Left ventricle myocardium inferior (tissue), 1 donor: Measurements from ENCODE around the gene NRXN3. TPM values are rescaled to one million over a fixed set of nuclear protein-coding genes. Genes with fewer than 3 reads are reported as not detected.

Experiments used
- DNase-seq: peaks from one replicate; pipeline ENCODE4 v3.0.0-alpha.2; 2020
- H3K27ac ChIP-seq: fragments of 200-600 bp; replicated peaks from 2 replicates; pipeline ENCODE4 v1.8.0; 2021
- H3K27me3 ChIP-seq: fragments of 200-600 bp; 2 replicates; pipeline ENCODE4 v1.8.0; 2021; ENCODE audit warnings: low read depth
- H3K36me3 ChIP-seq: fragments of 200-600 bp; 2 replicates; pipeline ENCODE4 v1.8.0; 2021
- H3K4me1 ChIP-seq: fragments of 200-600 bp; 2 replicates; pipeline ENCODE4 v1.8.0; 2021
- H3K4me3 ChIP-seq: fragments of 200-600 bp; 2 replicates; pipeline ENCODE4 v1.8.0; 2021; ENCODE audit warnings: mild to moderate bottlenecking, moderate library complexity
- H3K9me3 ChIP-seq: fragments of 200-600 bp; replicated peaks from 2 replicates; pipeline ENCODE4 v1.8.0; 2021
- CTCF ChIP-seq: fragments of 200-600 bp; IDR thresholded peaks from 2 replicates; pipeline ENCODE4 v1.8.0; 2021; ENCODE audit warnings: antibody characterized with exemption, mild to moderate bottlenecking, borderline replicate concordance
- intact Hi-C: fragments of 100-400 bp; cut with micrococcal nuclease; formaldehyde crosslinking; loops from one replicate; pipeline ENCODE4 v1.11.0; 2022
- total RNA-seq: library from RNA; stranded (reverse); fragmentation: NEBNext Ultra II Directional; extraction: Animal tissue kit (Norgen Biotek cat#: 25700); gene quantifications from one replicate; pipeline ENCODE4 v1.2.1, GENCODE V29; 2021
- donor health status: DM: no; HTN: yes; CAD: no; lungs with severe emphysema.

NRXN3 gene
- total RNA-seq, 1 donor from 2014 or later: 1.2 TPM

GRCh38 chr14:78130356-78130755 is 39.8 kb upstream of the NRXN3 start:
- no peaks in the 10 kb centered on the region for H3K36me3 ChIP-seq
- no peak overlapping the region for H3K4me3 ChIP-seq
- H3K4me1 ChIP-seq: no peaks in the 10 kb centered on the region
- H3K27me3 ChIP-seq: peaks cover 21% of the 10 kb centered on the region
- H3K9me3 ChIP-seq: no peaks in the 10 kb centered on the region
- no peak for TF ChIP-seq CTCF
- no peak for DNase-seq
- no peak overlapping the region for H3K27ac ChIP-seq
- intact Hi-C loops: no loop called here

GRCh38 chr14:78131201-78131600 is 39.0 kb upstream of the NRXN3 start:
- no peaks in the 10 kb centered on the region for H3K9me3 ChIP-seq
- peaks cover 13% of the 10 kb centered on the region for H3K27me3 ChIP-seq
- no peaks in the 10 kb centered on the region for H3K4me1 ChIP-seq
- H3K27ac ChIP-seq: no peak overlapping the region
- no peak for TF ChIP-seq CTCF
- intact Hi-C loops: no loop called here
- no peak overlapping the region for H3K4me3 ChIP-seq
- no peak for DNase-seq
- H3K36me3 ChIP-seq: no peaks in the 10 kb centered on the region

- no peak for DNase-seq
- peaks cover 8% of the 10 kb centered on the region for H3K27me3 ChIP-seq
- no peak overlapping the region for H3K4me3 ChIP-seq
- no peak for TF ChIP-seq CTCF
- intact Hi-C loops: no loop called here
- no peaks in the 10 kb centered on the region for H3K4me1 ChIP-seq
- H3K9me3 ChIP-seq: no peaks in the 10 kb centered on the region
- H3K36me3 ChIP-seq: no peaks in the 10 kb centered on the region
- H3K27ac ChIP-seq: no peak overlapping the region
Measured at GRCh38 chr14:78131616-78132015, 38.6 kb upstream of the NRXN3 start.

GRCh38 chr14:78135450-78135891 is 34.7 kb upstream of the NRXN3 start:
- Histone ChIP-seq H3K36me3 (no peaks in the 10 kb centered on the region), H3K27ac (no peak overlapping the region), H3K9me3 (no peaks in the 10 kb centered on the region), H3K27me3 (no peaks in the 10 kb centered on the region), H3K4me3 (no peak overlapping the region), H3K4me1 (no peaks in the 10 kb centered on the region)
- no peak for DNase-seq
- TF ChIP-seq CTCF: no peak
- intact Hi-C loops: no loop called here

GRCh38 chr14:78136695-78137094 is 33.5 kb upstream of the NRXN3 start:
- TF ChIP-seq CTCF: no peak
- Histone ChIP-seq H3K36me3 (no peaks in the 10 kb centered on the region), H3K4me3 (no peak overlapping the region), H3K27ac (no peak overlapping the region), H3K4me1 (no peaks in the 10 kb centered on the region), H3K9me3 (no peaks in the 10 kb centered on the region), H3K27me3 (peaks cover 9% of the 10 kb centered on the region)
- intact Hi-C loops: no loop called here
- DNase-seq: no peak

GRCh38 chr14:78141590-78141989 is 28.6 kb upstream of the NRXN3 start:
- Histone ChIP-seq H3K36me3 (no peaks in the 10 kb centered on the region), H3K9me3 (no peaks in the 10 kb centered on the region), H3K4me1 (no peaks in the 10 kb centered on the region), H3K27ac (no peak overlapping the region), H3K4me3 (no peak overlapping the region), H3K27me3 (peaks cover 46% of the 10 kb centered on the region)
- intact Hi-C loops: no loop called here
- DNase-seq: no peak
- TF ChIP-seq CTCF: no peak
